Measurements from ENCODE around the gene AREG.

DNA sequence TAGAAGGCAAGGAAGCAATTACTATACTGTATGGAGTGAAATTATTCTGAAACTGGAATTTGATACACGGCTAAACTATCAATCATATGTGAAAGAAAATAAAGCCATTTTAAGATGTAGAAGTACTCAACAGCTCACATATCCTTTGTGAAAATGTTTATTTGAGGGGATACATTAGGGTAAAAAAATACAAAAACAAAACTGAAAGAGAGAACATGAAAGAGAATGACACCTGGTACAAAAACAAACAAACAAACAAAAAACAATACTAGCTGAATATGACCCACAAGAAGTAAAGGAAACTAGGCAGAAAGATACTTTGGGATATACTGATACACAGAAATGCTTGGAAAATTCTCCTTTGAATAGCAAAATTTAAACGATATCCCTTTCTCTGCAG lies 20.8 kb upstream of the AREG start:
- TF ChIP-seq POLR2AphosphoS5 (IDR thresholded peaks at IDR 0.05) = no peak
- TF ChIP-seq, protein P1, sequence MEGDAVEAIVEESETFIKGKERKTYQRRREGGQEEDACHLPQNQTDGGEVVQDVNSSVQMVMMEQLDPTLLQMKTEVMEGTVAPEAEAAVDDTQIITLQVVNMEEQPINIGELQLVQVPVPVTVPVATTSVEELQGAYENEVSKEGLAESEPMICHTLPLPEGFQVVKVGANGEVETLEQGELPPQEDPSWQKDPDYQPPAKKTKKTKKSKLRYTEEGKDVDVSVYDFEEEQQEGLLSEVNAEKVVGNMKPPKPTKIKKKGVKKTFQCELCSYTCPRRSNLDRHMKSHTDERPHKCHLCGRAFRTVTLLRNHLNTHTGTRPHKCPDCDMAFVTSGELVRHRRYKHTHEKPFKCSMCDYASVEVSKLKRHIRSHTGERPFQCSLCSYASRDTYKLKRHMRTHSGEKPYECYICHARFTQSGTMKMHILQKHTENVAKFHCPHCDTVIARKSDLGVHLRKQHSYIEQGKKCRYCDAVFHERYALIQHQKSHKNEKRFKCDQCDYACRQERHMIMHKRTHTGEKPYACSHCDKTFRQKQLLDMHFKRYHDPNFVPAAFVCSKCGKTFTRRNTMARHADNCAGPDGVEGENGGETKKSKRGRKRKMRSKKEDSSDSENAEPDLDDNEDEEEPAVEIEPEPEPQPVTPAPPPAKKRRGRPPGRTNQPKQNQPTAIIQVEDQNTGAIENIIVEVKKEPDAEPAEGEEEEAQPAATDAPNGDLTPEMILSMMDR (IDR thresholded peaks at IDR 0.05) = no peak
- no peak for TF ChIP-seq EP300 (IDR thresholded peaks at IDR 0.05)
